G401.6 (cell line): ENCODE measurements around the gene PDE6D.
"Not testable (repeated sequence)": the region's sequence is repeated elsewhere in the genome, so short reads cannot be mapped to it uniquely, and the experiment has no call there.

Source experiments
- FAIRE-seq: peaks from 2 replicates; lab custom pipeline; 2012; peaks lifted over from hg19 to GRCh38; lab: Jason Lieb, UNC

The PDE6D gene

GRCh38 chr2:231769170-231770136 lies 11.6 kb downstream of the PDE6D start:
- no peak for FAIRE-seq

- FAIRE-seq, result no peak
Measured at GRCh38 chr2:231765496-231765929, 15.6 kb downstream of the PDE6D start.

GRCh38 chr2:231764760-231765159 lies 16.3 kb downstream of the PDE6D start:
- no peak for FAIRE-seq

GRCh38 chr2:231764124-231764523 lies 17.0 kb downstream of the PDE6D start:
- FAIRE-seq, result no peak

- FAIRE-seq, result no peak
Measured at GRCh38 chr2:231761735-231762134, 19.3 kb downstream of the PDE6D start.

- FAIRE-seq, result no peak
Measured at GRCh38 chr2:231752061-231752460, 29.0 kb downstream of the PDE6D start.

GRCh38 chr2:231751042-231751815 lies 29.9 kb downstream of the PDE6D start:
- no peak for FAIRE-seq

GRCh38 chr2:231749016-231749415 lies 32.1 kb downstream of the PDE6D start:
- FAIRE-seq, result not testable (repeated sequence)

- FAIRE-seq, result not testable (repeated sequence)
Measured at GRCh38 chr2:231748153-231748896, 32.8 kb downstream of the PDE6D start.

- no peak for FAIRE-seq
Measured at GRCh38 chr2:231745303-231746038, 35.6 kb downstream of the PDE6D start.

GRCh38 chr2:231743376-231744116 lies 37.5 kb downstream of the PDE6D start:
- FAIRE-seq, result no peak

GRCh38 chr2:231737761-231738160 lies 43.3 kb downstream of the PDE6D start:
- no peak for FAIRE-seq

- FAIRE-seq, result no peak
Measured at GRCh38 chr2:231732604-231733003, 48.5 kb downstream of the PDE6D start.

- no peak for FAIRE-seq
Measured at GRCh38 chr2:231727621-231728020, 53.5 kb downstream of the PDE6D start.

- no peak for FAIRE-seq
Measured at GRCh38 chr2:231726276-231726675, 54.8 kb downstream of the PDE6D start.

- FAIRE-seq, result no peak
Measured at GRCh38 chr2:231725476-231725875, 55.6 kb downstream of the PDE6D start.

- no peak for FAIRE-seq
Measured at GRCh38 chr2:231722721-231723307, 58.3 kb downstream of the PDE6D start.

- FAIRE-seq, result no peak
Measured at GRCh38 chr2:231720987-231721966, 59.8 kb downstream of the PDE6D start.

GRCh38 chr2:231720292-231720986 lies 60.6 kb downstream of the PDE6D start:
- no peak for FAIRE-seq
